PC-9 (cell line): ENCODE measurements around the gene EIF4G3.
"Not testable (repeated sequence)": the region's sequence is repeated elsewhere in the genome, so short reads cannot be mapped to it uniquely, and the experiment has no call there.

Experiments
- EZH2 ChIP-seq: fragments of 200-600 bp; sonication (generic); IDR thresholded peaks from 2 replicates; pipeline ENCODE4 v1.8.0; 2017; ENCODE audit warnings: antibody characterized with exemption, low read depth
- TF ChIP-seq, protein P1 (sequence below): fragments of 200-600 bp; sonication (generic); conservative IDR thresholded peaks from 2 replicates; pipeline ENCODE4 v1.6.1; 2017; ENCODE audit warnings: mixed run types, antibody characterized with exemption, mild to moderate bottlenecking, moderate library complexity

- TF ChIP-seq, protein P1, sequence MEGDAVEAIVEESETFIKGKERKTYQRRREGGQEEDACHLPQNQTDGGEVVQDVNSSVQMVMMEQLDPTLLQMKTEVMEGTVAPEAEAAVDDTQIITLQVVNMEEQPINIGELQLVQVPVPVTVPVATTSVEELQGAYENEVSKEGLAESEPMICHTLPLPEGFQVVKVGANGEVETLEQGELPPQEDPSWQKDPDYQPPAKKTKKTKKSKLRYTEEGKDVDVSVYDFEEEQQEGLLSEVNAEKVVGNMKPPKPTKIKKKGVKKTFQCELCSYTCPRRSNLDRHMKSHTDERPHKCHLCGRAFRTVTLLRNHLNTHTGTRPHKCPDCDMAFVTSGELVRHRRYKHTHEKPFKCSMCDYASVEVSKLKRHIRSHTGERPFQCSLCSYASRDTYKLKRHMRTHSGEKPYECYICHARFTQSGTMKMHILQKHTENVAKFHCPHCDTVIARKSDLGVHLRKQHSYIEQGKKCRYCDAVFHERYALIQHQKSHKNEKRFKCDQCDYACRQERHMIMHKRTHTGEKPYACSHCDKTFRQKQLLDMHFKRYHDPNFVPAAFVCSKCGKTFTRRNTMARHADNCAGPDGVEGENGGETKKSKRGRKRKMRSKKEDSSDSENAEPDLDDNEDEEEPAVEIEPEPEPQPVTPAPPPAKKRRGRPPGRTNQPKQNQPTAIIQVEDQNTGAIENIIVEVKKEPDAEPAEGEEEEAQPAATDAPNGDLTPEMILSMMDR = not testable (repeated sequence)
- not testable (repeated sequence) for TF ChIP-seq EZH2
Measured at GRCh38 chr1:20789598-20789997, 387.1 kb downstream of the EIF4G3 start.
